ENCODE data around the gene ROPN1L. TPM values are rescaled to one million over a fixed set of nuclear protein-coding genes. Genes with fewer than 3 reads are reported as not detected.

ROPN1L gene
- total and polyA plus RNA-seq, 10 donors: 2.0 to 27.9 (median 11.4) TPM

DNA sequence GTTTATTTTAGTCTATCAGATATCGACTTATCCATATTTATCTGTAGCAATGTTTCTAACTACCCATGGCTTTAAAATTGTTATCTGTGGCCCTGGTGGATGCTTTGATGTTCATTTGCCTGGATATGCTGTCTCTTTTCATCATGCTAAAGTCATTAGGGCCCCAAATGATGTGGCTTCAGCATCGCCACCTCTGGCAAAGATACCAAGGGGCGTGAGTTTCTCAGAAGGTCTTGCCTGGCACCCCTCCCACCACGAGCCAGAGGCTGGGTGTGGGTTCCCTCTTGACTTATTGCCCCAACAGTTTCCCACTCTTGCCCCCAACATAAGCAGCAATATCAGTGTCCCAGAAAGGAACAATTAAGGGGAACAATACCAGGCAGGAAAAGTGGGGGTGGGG lies 5.4 kb downstream of the ROPN1L start:
- DNase-seq: no peak
- H3K4me3 ChIP-seq: no peak overlapping the region
- H3K27ac ChIP-seq: peak overlapping the region in 3 of 8 donors; percentile 24 to 86 (median 79)
- peaks cover 0 to 14% (median 0%) of the 10 kb centered on the region in 6 donors for H3K36me3 ChIP-seq
- no peak for TF ChIP-seq POLR2AphosphoS5 (IDR thresholded peaks at IDR 0.05)
- TF ChIP-seq POLR2A (IDR thresholded peaks at IDR 0.05): no peak
- TF ChIP-seq, protein P1, sequence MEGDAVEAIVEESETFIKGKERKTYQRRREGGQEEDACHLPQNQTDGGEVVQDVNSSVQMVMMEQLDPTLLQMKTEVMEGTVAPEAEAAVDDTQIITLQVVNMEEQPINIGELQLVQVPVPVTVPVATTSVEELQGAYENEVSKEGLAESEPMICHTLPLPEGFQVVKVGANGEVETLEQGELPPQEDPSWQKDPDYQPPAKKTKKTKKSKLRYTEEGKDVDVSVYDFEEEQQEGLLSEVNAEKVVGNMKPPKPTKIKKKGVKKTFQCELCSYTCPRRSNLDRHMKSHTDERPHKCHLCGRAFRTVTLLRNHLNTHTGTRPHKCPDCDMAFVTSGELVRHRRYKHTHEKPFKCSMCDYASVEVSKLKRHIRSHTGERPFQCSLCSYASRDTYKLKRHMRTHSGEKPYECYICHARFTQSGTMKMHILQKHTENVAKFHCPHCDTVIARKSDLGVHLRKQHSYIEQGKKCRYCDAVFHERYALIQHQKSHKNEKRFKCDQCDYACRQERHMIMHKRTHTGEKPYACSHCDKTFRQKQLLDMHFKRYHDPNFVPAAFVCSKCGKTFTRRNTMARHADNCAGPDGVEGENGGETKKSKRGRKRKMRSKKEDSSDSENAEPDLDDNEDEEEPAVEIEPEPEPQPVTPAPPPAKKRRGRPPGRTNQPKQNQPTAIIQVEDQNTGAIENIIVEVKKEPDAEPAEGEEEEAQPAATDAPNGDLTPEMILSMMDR (IDR thresholded peaks at IDR 0.05 in 8 of 11, conservative IDR thresholded peaks at IDR 0.05 in 3 of 11): no peak
- H3K4me1 ChIP-seq: peaks cover 24 to 96% (median 60%) of the 10 kb centered on the region in 6 donors
- no peaks in the 10 kb centered on the region for H3K9me3 ChIP-seq
- intact Hi-C loops (cut with DNase I; ENCODE audit: low total_unique reads): no loop called here
- 56 to 84% (median 78%) methylated on average over 4 of the region's 4 CpGs for WGBS, 5 donors
- no peaks in the 10 kb centered on the region for H3K27me3 ChIP-seq (replicated peaks in 1 of 7)

DNA sequence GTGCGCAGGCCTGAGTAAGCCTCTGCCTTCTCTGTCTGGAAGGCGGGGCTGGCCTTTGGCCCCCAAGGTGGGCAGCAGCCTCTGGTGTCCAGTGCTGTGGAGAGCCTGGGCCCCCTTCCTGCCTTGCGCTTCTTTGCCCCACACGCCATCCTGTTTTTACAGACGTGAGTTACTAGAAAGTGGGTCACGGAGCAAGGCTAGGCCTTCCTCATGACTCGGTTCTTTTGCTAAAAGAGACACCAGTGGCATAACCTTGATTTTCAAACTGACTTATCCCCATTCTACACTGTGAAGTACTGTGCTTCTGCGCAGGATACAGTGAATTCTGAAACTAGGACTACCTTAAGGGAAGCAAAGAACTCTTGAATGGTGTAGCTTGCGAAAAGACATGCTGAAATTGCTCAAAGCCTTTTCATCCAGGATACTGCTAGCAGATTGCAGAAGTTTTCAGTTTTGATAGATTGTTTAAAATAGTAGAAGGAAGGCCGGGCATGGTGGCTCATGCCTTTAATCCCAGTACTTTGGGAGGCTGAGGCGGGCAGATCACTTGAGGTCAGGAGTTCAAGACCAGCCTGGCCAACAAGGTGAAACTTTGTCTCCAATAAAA lies 7.2 kb downstream of the ROPN1L start:
- intact Hi-C loops (cut with DNase I; ENCODE audit: low total_unique reads): no loop called here
- Histone ChIP-seq H3K4me1 (peaks cover 17 to 91% (median 50%) of the 10 kb centered on the region in 6 donors), H3K4me3 (no peak overlapping the region), H3K9me3 (no peaks in the 10 kb centered on the region), H3K27me3 (replicated peaks in 1 of 7) (no peaks in the 10 kb centered on the region), H3K36me3 (peaks cover 0 to 18% (median 0%) of the 10 kb centered on the region in 6 donors), H3K27ac (peak overlapping the region in 5 of 8 donors; percentile 37 to 86 (median 53))
- no peak for DNase-seq
- WGBS, 5 donors: 63 to 86% (median 79%) methylated on average over 11 of the region's 11 CpGs
- TF ChIP-seq POLR2AphosphoS5 (IDR thresholded peaks at IDR 0.05) (no peak), POLR2A (IDR thresholded peaks at IDR 0.05) (no peak)
- TF ChIP-seq, protein P1 (IDR thresholded peaks at IDR 0.05 in 8 of 11, conservative IDR thresholded peaks at IDR 0.05 in 3 of 11): no peak

DNA sequence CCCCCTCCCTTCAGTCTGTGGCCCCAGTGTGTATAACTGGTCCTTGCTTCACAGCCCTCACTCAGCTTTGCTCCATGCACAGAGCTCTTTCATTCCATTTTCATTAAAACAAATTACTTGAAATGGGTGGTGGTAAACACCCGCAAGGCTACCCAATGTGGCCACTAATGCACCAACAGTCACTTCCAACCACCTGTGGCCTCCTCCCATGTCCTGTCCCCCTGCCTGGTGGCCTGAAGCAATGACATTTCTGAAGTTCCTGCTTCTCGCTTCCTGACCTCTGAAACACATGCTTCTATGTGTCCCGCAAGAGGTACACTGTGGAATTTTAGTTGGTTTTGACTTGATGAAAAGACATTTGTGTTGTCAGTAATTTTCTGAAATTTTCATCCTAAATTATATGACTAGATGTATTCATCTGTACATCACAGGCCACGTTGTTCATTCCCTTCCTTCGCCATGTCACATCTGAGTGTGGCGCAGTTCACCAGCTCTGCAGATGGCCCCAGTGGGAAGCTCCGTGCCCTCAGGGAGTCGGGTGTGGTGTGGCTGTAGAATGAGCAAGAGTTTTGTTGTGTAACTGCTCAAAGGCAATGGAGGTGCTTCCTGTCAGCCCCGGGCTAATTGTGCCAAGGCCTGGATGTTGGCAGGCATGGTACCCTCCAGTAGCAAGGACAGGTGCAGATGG lies 9.6 kb downstream of the ROPN1L start:
- TF ChIP-seq POLR2AphosphoS5 (IDR thresholded peaks at IDR 0.05): no peak
- no peak for TF ChIP-seq POLR2A (IDR thresholded peaks at IDR 0.05)
- TF ChIP-seq, protein P1 (IDR thresholded peaks at IDR 0.05 in 8 of 11, conservative IDR thresholded peaks at IDR 0.05 in 3 of 11): no peak
- Histone ChIP-seq H3K9me3 (no peaks in the 10 kb centered on the region), H3K27me3 (replicated peaks in 1 of 7) (no peaks in the 10 kb centered on the region), H3K4me3 (no peak overlapping the region), H3K4me1 (peaks cover 1 to 72% (median 28%) of the 10 kb centered on the region in 6 donors), H3K36me3 (peaks cover 0 to 25% (median 0%) of the 10 kb centered on the region in 6 donors), H3K27ac (peak overlapping the region in 5 of 8 donors; percentile 6 to 57 (median 49))
- intact Hi-C loops (cut with DNase I; ENCODE audit: low total_unique reads): loop anchor here (2.0 kb wide), 1 partner anchor 178 kb away; no protein-coding TSS in a partner anchor
- 33 to 63% (median 54%) methylated on average over 9 of the region's 9 CpGs for WGBS, 5 donors
- no peak for DNase-seq

DNA sequence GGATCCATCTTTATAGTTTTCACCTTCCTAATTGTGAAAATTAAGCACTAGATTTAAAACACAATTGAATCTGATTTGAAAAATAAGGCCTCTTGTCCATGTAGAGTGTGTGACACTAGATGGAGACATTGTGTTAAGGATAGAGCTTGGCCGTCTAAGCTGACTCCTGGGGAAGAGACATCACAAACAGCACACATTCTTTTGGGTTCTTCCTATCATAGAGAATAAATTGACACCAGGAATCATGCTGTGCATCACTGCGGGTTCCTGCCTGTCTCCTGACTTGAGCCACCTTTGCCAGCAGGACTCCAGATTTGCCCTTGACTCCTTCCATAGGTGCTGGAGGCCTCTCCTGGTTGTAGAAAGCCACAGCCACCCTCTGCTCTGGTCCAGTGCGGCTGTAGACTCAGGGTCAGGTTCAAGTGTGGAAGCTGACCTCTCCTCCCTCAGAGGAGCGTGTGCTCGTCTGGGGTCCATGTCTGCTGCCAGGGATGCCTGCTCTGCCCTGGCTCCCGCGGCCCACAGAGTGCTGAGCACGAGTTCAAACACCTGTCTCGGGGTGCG lies 11.2 kb downstream of the ROPN1L start:
- H3K27me3 ChIP-seq (replicated peaks in 1 of 7): no peaks in the 10 kb centered on the region
- peaks cover 3 to 72% (median 35%) of the 10 kb centered on the region in 6 donors for H3K4me1 ChIP-seq
- peaks cover 0 to 25% (median 0%) of the 10 kb centered on the region in 6 donors for H3K36me3 ChIP-seq
- no peak overlapping the region for H3K4me3 ChIP-seq
- DNase-seq: no peak
- intact Hi-C loops (cut with DNase I; ENCODE audit: low total_unique reads): no loop called here
- H3K27ac ChIP-seq: no peak overlapping the region
- H3K9me3 ChIP-seq: no peaks in the 10 kb centered on the region
- WGBS, 5 donors: 64 to 73% (median 70%) methylated on average over 10 of the region's 10 CpGs
- TF ChIP-seq POLR2A (IDR thresholded peaks at IDR 0.05): no peak
- no peak for TF ChIP-seq POLR2AphosphoS5 (IDR thresholded peaks at IDR 0.05)
- TF ChIP-seq, protein P1 (IDR thresholded peaks at IDR 0.05 in 8 of 11, conservative IDR thresholded peaks at IDR 0.05 in 3 of 11): peak; percentile 47 to 87 (median 71)
